K562 (cell line): ENCODE results near the gene PEX6. TPM values are rescaled to one million over a fixed set of nuclear protein-coding genes. Genes with fewer than 3 reads are reported as not detected.

Source experiments
- ATAC-seq: fragments of 200-7000 bp; cut with Tn5 transposase; 3 replicates; pipeline ENCODE4 v1.9.1; 2020; ENCODE audit warnings: moderate library complexity
- BruUV-seq: library from RNA; stranded (reverse); fragments of 400-500 nt; replicated peaks from 2 replicates; lab custom pipeline; 2021; lab: Mats Ljungman, UMichigan
- CTCF ChIA-PET: fragments of 300-600 bp; formaldehyde crosslinking; extraction: SDS; loops from one replicate; lab custom pipeline; 2021; ENCODE audit warnings: low intra/inter-chr PET ratio; lab: Yijun Ruan, JAX
- POLR2A ChIA-PET: fragments of 300-600, 350-650 bp; sonication (Branson Sonifier 250); formaldehyde crosslinking; extraction: SDS; loops from one replicate; lab custom pipeline; 2021; ENCODE audit warnings: antibody characterized with exemption, inconsistent platforms; lab: Yijun Ruan, JAX
- DNase-seq, 4 experiments: peaks; one replicate each; pipeline versions ENCODE4 v3.0.0 to v3.0.0-alpha.2; 2011 to 2018; ENCODE audit warnings: low spot score in 3 of 4, mixed read lengths in 3 of 4; ENCODE audit errors: extremely low read depth in 1 of 4
- FAIRE-seq: peaks from 2 replicates; lab custom pipeline; 2011; peaks lifted over from hg19 to GRCh38; lab: Jason Lieb, UNC
- H2AFZ ChIP-seq: 2 replicates; pipeline ENCODE4 v1.6.0; 2011; ENCODE audit warnings: low read depth, low read length, control low read depth, inconsistent platforms
- H3K27ac ChIP-seq: fragments of 200-600 bp; 3 replicates; pipeline ENCODE4 v1.8.0; 2011; ENCODE audit warnings: low read depth, mild to moderate bottlenecking, control low read depth, inconsistent platforms, low read length, moderate library complexity, mixed read lengths; ENCODE audit errors: extremely low read depth
- H3K27me3 ChIP-seq, 2 experiments: fragments of 300-600 bp in 1 of 2; 2 replicates in 1 of 2; 3 replicates in 1 of 2; pipeline versions ENCODE4 v1.6.0 to v1.8.0; 2011; ENCODE audit warnings: inconsistent platforms in 2 of 2, low read length in 2 of 2, mild to moderate bottlenecking in 1 of 2, mixed read lengths in 1 of 2, moderate library complexity in 1 of 2; ENCODE audit not compliant: control insufficient read depth in 2 of 2, insufficient read depth in 2 of 2
- H3K36me3 ChIP-seq: fragments of 300-600 bp; 3 replicates; pipeline ENCODE4 v1.8.0; 2011; ENCODE audit warnings: mild to moderate bottlenecking, low read length, inconsistent platforms; ENCODE audit not compliant: control insufficient read depth, insufficient read depth
- H3K4me1 ChIP-seq, 2 experiments: fragments of 200-600 bp in 1 of 2; replicated peaks in 1 of 2; 2 replicates in 1 of 2; 3 replicates in 1 of 2; pipeline versions ENCODE4 v1.5.1 to v1.8.0; 2011; ENCODE audit warnings: inconsistent platforms in 2 of 2, low read length in 2 of 2, mild to moderate bottlenecking in 1 of 2, mixed read lengths in 1 of 2, moderate library complexity in 1 of 2; ENCODE audit not compliant: control insufficient read depth in 2 of 2, insufficient read depth in 2 of 2
- H3K4me2 ChIP-seq: 2 replicates; pipeline ENCODE4 v1.6.1; 2011; ENCODE audit warnings: low read length, control low read depth, inconsistent platforms, mixed read lengths; ENCODE audit not compliant: insufficient read depth
- H3K4me3 ChIP-seq: fragments of 200-600 bp; sonication (generic), shearing (Covaris generic); 2 replicates; pipeline ENCODE4 v1.5.1; 2016; ENCODE audit warnings: control low read depth, inconsistent platforms
- H3K79me2 ChIP-seq: fragments of 200-600 bp; 3 replicates; pipeline ENCODE4 v1.8.0; 2011; ENCODE audit warnings: low read length, inconsistent platforms; ENCODE audit not compliant: control insufficient read depth, insufficient read depth
- H3K9ac ChIP-seq, 2 experiments: 2 replicates each; pipeline versions ENCODE4 v1.6.0 to v1.6.1; 2011; ENCODE audit warnings: low read depth in 2 of 2, low read length in 2 of 2, control low read depth in 1 of 2, inconsistent platforms in 1 of 2, mild to moderate bottlenecking in 1 of 2, mixed read lengths in 1 of 2; ENCODE audit not compliant: insufficient read depth in 1 of 2
- H3K9me1 ChIP-seq: one replicate; pipeline ENCODE4 v1.6.0; 2011; ENCODE audit warnings: inconsistent platforms, mild to moderate bottlenecking, low read length, moderate library complexity; ENCODE audit not compliant: control insufficient read depth, insufficient read depth
- H3K9me3 ChIP-seq: replicated peaks from 2 replicates; pipeline ENCODE4 v1.5.1; 2011; ENCODE audit warnings: low read depth, low read length, inconsistent platforms; ENCODE audit not compliant: control insufficient read depth, insufficient read depth
- H4K20me1 ChIP-seq: replicated peaks from 2 replicates; pipeline ENCODE4 v1.6.1; 2011; ENCODE audit warnings: low read length, inconsistent platforms, mixed read lengths; ENCODE audit not compliant: control insufficient read depth, insufficient read depth
- ARID2 ChIP-seq: fragments of 450-650 bp; IDR thresholded peaks from 2 replicates; pipeline ENCODE4 v1.6.1; 2017; ENCODE audit warnings: antibody characterized with exemption, mild to moderate bottlenecking
- ARID3B ChIP-seq: fragments of 250-450 bp; sonication (Bioruptor Pico); IDR thresholded peaks from 2 replicates; pipeline ENCODE4 v1.4.0; 2020; ENCODE audit warnings: borderline replicate concordance
- ELK1 ChIP-seq: sonication (generic); formaldehyde crosslinking; IDR thresholded peaks from 2 replicates; pipeline ENCODE4 v1.8.1; 2022; ENCODE audit warnings: missing genetic modification reagents
- ELK3 ChIP-seq: fragments of 450-650 bp; formaldehyde crosslinking; IDR thresholded peaks from 2 replicates; pipeline ENCODE4 v1.4.0; 2020; ENCODE audit warnings: mild to moderate bottlenecking
- HDAC6 ChIP-seq: IDR thresholded peaks from 2 replicates; pipeline ENCODE4 v1.6.1; 2012; ENCODE audit warnings: low read depth, mild to moderate bottlenecking, control low read depth, inconsistent platforms, low read length, moderate library complexity
- MAZ ChIP-seq, 2 experiments: fragments of 450-650 bp in 1 of 2; sonication (generic) in 1 of 2; formaldehyde crosslinking; IDR thresholded peaks in 1 of 2; conservative IDR thresholded peaks in 1 of 2; 2 replicates each; pipeline versions ENCODE4 v1.4.0 to v1.5.0; 2020; ENCODE audit warnings: mild to moderate bottlenecking in 1 of 2, missing genetic modification reagents in 1 of 2
- POLR3G ChIP-seq: IDR thresholded peaks from 2 replicates; pipeline ENCODE4 v1.6.1; 2011; ENCODE audit not compliant: insufficient read length, insufficient replicate concordance; ENCODE audit errors: extremely low read depth
- RBM34 ChIP-seq: fragments of 200-400 bp; formaldehyde crosslinking; IDR thresholded peaks from 2 replicates; pipeline ENCODE4 v1.6.1; 2018; ENCODE audit warnings: low read length, borderline replicate concordance; ENCODE audit not compliant: insufficient read depth
- TEAD4 ChIP-seq, 2 experiments: sonication (generic) in 1 of 2; formaldehyde crosslinking in 1 of 2; IDR thresholded peaks; 2 replicates each; pipeline versions ENCODE4 v1.6.1 to v1.8.0; 2012 to 2022; ENCODE audit warnings: borderline replicate concordance in 1 of 2, inconsistent platforms in 1 of 2, low read length in 1 of 2, mild to moderate bottlenecking in 1 of 2, missing genetic modification reagents in 1 of 2
- TRIM28 ChIP-seq: fragments of 450-650 bp; IDR thresholded peaks from 2 replicates; pipeline ENCODE4 v1.6.1; 2017
- ZBTB17 ChIP-seq: fragments of 450-650 bp; formaldehyde crosslinking; IDR thresholded peaks from 2 replicates; pipeline ENCODE4 v1.4.0; 2020; ENCODE audit warnings: mild to moderate bottlenecking
- ZNF277 ChIP-seq: fragments of 250-450 bp; sonication (Bioruptor Pico); IDR thresholded peaks from 2 replicates; pipeline ENCODE4 v1.8.0; 2022; ENCODE audit warnings: inconsistent platforms, mild to moderate bottlenecking, moderate library complexity, borderline replicate concordance
- WGBS: fragments of 100-300 bp; shearing (Covaris generic); methylation state at CpG from one replicate; pipeline ENCODE4 v1.1.6; 2016; ENCODE audit warnings: low coverage, mixed read lengths; ENCODE audit not compliant: insufficient coverage; ENCODE audit errors: missing lambda C conversion rate; 5-methylcytosine and 5-hydroxymethylcytosine counted together
- in situ Hi-C: fragments of 300-500 bp; cut with MboI; formaldehyde crosslinking; loops from 4 replicates; pipeline ENCODE4 v1.15.0; 2018; ENCODE audit warnings: inconsistent platforms, mixed read lengths
- intact Hi-C: fragments of 100-400 bp; cut with micrococcal nuclease; formaldehyde crosslinking; loops from 2 replicates; pipeline ENCODE4 v1.14.2; 2022
- polyA plus RNA-seq, 8 experiments: library from polyadenylated mRNA; depleted of rRNA in 4 of 8; stranded (reverse) in 5 of 8; unstranded in 3 of 8; fragments of >200 nt; fragmentation: Nextera tagmentation in 2 of 8; fragmentation: Illumina TruSeq in 1 of 8; extraction: Ambion mirVana in 2 of 8; extraction: Trizol in 1 of 8; gene quantifications; 2 replicates each; pipeline versions ENCODE4 v1.2.1 to v1.2.3, GENCODE V29; 2011 to 2014; ENCODE audit warnings: inconsistent platforms in 1 of 8, missing spikeins in 1 of 8
- total RNA-seq, 7 experiments: library from RNA; depleted of rRNA in 6 of 7; stranded (reverse); fragments of >200 nt in 6 of 7; fragmentation: Illumina TruSeq in 2 of 7; extraction: Trizol in 2 of 7; gene quantifications; 2 replicates each; pipeline versions ENCODE4 v1.2.1 to v1.2.3, GENCODE V29; 2011 to 2021; ENCODE audit warnings: low replicate concordance in 1 of 7

PEX6 gene
- total and polyA plus RNA-seq, 9 of the 15 experiments (the other 6 are each of a cell fraction or from before 2014, with no cell fraction given): 0.17 to 20.8 (median 6.9) TPM

GRCh38 chr6:42959917-42960242 is 19.1 kb downstream of the PEX6 start:
- ChIA-PET POLR2A (interaction anchor here (0.6 to 0.9 kb wide), 4 partner anchors 10 to 214 kb away, joined by 3 to 5 read pairs (median 3); no protein-coding TSS in a partner anchor), CTCF (no interaction called here)
- no TSS peak for BruUV-seq
- no peak for ATAC-seq
- H3K36me3 ChIP-seq: peaks cover 13% of the 10 kb centered on the region; the same call in 1 of the 3 replicates
- no peak for DNase-seq
- H3K4me3 ChIP-seq: no peak overlapping the region
- H3K4me2 ChIP-seq: no peak overlapping the region
- no peaks in the 10 kb centered on the region for H4K20me1 ChIP-seq
- H2AFZ ChIP-seq: no peak overlapping the region
- intact Hi-C loops (loop anchor here (5.0 kb wide), 1 partner anchor 58 kb away; no protein-coding TSS in a partner anchor), in situ Hi-C loops (no loop called here)
- H3K9ac ChIP-seq: no peak overlapping the region; a peak in 1 of 4 replicates
- H3K27me3 ChIP-seq: no peaks in the 10 kb centered on the region
- FAIRE-seq: peak; percentile 51
- no peak overlapping the region for H3K27ac ChIP-seq
- no peaks in the 10 kb centered on the region for H3K79me2 ChIP-seq
- no peaks in the 10 kb centered on the region for H3K9me3 ChIP-seq
- peaks cover 0 to 14% of the 10 kb centered on the region in 2 experiments; a peak in 2 of 5 replicates for H3K4me1 ChIP-seq
- no peaks in the 10 kb centered on the region for H3K9me1 ChIP-seq
- WGBS: 51% methylated on average over 13 of the region's 13 CpGs
- no peak for TF ChIP-seq ARID3B (CRISPR knock-in tag)
- no peak for TF ChIP-seq TEAD4 (IDR thresholded peaks at IDR 0.05; ENCODE audit: low read length)
- TF ChIP-seq TEAD4 (CRISPR knock-in tag; IDR thresholded peaks at IDR 0.05; ENCODE audit: borderline replicate concordance): no peak
- TF ChIP-seq POLR3G: no peak
- no peak for TF ChIP-seq ARID2
- TF ChIP-seq HDAC6: no peak
- TF ChIP-seq ELK3 (CRISPR knock-in tag): no peak
- TF ChIP-seq ZNF277 (CRISPR knock-in tag): no peak
- TF ChIP-seq TRIM28: no peak
- TF ChIP-seq MAZ (CRISPR knock-in tag; conservative IDR thresholded peaks at IDR 0.05 in 1 of 2, IDR thresholded peaks at IDR 0.05 in 1 of 2): no peak
- TF ChIP-seq ZBTB17 (CRISPR knock-in tag): no peak
- TF ChIP-seq RBM34: no peak
- no peak for TF ChIP-seq ELK1 (CRISPR knock-in tag)
